Measurements from ENCODE around the gene CDAN1.

DNA sequence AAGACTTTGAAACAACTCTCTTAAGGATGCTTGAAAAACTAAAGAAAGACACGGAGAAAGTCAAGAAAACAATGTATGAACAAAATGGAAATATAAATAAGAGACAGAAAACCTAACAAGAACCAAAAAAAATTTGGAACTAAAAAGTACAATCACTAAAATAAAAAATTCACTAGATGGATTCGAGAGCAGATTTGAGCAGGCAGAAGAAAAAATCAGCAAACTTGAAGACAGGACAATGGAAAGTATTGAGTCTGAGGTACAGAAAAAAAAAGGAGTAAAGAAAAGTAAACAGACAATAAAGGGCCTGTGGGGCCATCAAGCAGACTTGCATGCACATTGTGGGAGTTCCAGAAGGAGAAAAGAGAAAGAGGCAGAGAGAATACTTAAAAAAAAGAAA, 13.4 kb upstream of the CDAN1 start:
- TF ChIP-seq, protein P1, sequence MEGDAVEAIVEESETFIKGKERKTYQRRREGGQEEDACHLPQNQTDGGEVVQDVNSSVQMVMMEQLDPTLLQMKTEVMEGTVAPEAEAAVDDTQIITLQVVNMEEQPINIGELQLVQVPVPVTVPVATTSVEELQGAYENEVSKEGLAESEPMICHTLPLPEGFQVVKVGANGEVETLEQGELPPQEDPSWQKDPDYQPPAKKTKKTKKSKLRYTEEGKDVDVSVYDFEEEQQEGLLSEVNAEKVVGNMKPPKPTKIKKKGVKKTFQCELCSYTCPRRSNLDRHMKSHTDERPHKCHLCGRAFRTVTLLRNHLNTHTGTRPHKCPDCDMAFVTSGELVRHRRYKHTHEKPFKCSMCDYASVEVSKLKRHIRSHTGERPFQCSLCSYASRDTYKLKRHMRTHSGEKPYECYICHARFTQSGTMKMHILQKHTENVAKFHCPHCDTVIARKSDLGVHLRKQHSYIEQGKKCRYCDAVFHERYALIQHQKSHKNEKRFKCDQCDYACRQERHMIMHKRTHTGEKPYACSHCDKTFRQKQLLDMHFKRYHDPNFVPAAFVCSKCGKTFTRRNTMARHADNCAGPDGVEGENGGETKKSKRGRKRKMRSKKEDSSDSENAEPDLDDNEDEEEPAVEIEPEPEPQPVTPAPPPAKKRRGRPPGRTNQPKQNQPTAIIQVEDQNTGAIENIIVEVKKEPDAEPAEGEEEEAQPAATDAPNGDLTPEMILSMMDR (IDR thresholded peaks at IDR 0.05): no peak
- TF ChIP-seq POLR2AphosphoS5 (IDR thresholded peaks at IDR 0.05): no peak

Data from suprapubic skin (tissue), 3 donors.